ENCODE results near the gene UFSP2.

Gene UFSP2

DNA sequence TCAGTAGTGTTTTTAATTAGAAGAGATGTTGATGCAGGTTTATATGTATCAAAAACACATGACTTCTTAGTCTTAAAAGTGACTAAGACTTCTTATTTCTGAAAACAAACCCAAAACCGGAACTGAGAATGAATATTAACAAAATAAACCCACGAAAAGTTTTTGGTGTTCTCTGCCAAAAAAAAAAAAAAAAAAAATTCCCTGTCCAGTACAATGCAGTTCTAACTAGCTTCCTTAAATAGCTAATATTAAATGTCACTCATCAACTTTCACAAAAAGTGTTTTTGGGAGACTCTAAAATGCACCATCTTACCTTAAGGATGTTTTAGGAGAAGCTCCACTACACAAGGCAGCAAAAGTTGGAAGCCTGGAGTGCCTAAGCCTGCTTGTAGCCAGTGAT lies 27.1 kb downstream of the UFSP2 start:
- Histone ChIP-seq H3K9me3 (ENCODE audit: control insufficient read depth, low read length) (no peaks in the 10 kb centered on the region), H3K4me3 (ENCODE audit: extremely low read depth, insufficient read depth, low read length, poor library complexity, severe bottlenecking) (no peak overlapping the region), H3K4me1 (ENCODE audit: control insufficient read depth, insufficient read depth, low read length, poor library complexity, severe bottlenecking) (no peaks in the 10 kb centered on the region), H3K36me3 (ENCODE audit: control insufficient read depth, insufficient read depth, low read length) (peaks cover 20% of the 10 kb centered on the region), H3K27ac (ENCODE audit: low read depth, low read length, severe bottlenecking) (peak overlapping the region; percentile 5)
- WGBS, 2 experiments (ENCODE audit: insufficient coverage in 2 of 2) = 80 to 90% methylated on average over 1 to 2 of the region's 2 CpGs

DNA sequence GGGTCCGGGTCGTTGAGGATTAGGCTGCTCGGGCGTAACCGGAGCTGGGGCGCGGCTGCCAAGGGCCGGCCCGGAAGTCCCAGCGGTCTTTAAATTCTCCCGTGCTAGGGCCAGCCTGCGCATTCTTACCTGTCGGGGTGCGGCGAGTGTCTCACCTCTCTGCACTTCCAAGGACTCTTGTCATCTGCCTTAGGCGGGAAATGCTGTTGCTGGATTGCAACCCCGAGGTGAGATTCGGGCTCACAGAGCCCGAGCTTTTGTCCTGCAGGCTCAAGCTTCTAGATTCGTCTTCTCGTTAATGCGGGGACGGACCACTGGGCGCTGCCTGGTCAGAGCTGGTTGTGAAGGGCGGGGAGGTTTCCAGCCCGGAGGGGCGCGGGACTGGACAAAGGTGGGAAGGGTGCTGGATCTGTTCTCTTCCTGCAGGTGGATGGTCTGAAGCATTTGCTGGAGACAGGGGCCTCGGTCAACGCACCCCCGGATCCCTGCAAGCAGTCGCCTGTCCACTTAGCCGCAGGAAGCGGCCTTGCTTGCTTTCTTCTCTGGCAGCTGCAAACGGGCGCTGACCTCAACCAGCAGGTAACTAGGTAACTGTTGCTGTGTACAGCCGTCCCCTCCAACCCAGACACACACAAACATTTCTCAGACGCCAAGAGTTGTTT lies 28.9 kb downstream of the UFSP2 start, which contains the start of gene ANKRD37:
TSS of gene ANKRD37 (plus strand) at position 118 of the 662 bp plus-strand sequence. CDS start at position 201, 83 bp downstream.
- peak within 1 kb of the TSS; percentile 86 for H3K27ac ChIP-seq (ENCODE audit: low read depth, low read length, severe bottlenecking)
- no peaks in the 10 kb centered on the region for H3K9me3 ChIP-seq (ENCODE audit: control insufficient read depth, low read length)
- WGBS, 2 experiments (ENCODE audit: insufficient coverage in 2 of 2) = 3 to 8% methylated on average over 31 to 35 of the region's 38 CpGs

DNA sequence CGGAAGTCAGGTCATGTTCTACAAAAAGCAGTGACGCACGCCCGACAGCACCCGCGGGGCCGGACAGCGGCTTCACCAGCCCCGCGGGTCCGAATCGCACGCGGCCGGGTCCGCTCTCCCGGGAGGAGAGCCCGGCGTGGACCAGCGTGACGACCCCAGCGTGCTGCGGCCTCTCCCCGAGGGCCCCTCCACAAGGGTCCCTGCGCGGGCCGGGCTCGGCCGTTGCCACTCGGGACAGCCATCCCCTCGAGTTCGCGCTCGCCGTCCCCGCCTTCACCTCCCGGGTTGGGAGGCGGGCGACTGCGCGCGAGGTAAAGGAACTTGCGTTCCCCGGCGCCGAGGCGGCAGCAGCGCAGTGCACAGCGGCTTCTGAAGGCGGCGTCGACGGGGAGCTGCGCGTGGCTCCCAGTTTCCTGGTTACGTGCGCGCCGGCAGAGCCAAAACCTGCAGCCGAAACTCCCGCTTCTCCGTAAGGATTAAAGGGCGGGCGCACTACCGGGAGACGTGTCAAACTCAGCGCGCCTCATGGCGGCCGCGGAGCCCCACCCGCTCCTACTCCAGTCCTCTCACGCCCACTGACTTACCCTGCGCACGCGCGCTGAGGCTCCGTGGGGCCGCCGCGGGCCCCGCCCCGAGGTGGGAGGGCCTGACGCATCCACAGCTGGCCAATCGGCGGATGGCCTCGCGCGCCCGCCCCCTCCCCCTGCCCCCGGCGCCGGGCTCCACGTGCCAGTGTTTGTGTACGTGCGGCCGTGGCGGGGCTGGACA lies 29.6 kb downstream of the UFSP2 start:
- Histone ChIP-seq H3K9me3 (ENCODE audit: control insufficient read depth, low read length) (no peaks in the 10 kb centered on the region), H3K4me3 (ENCODE audit: extremely low read depth, insufficient read depth, low read length, poor library complexity, severe bottlenecking) (peak overlapping the region; percentile 67), H3K36me3 (ENCODE audit: control insufficient read depth, insufficient read depth, low read length) (peaks cover 10% of the 10 kb centered on the region), H3K27ac (ENCODE audit: low read depth, low read length, severe bottlenecking) (peak overlapping the region; percentile 86), H3K4me1 (ENCODE audit: control insufficient read depth, insufficient read depth, low read length, poor library complexity, severe bottlenecking) (no peaks in the 10 kb centered on the region)
- WGBS, 2 experiments (ENCODE audit: insufficient coverage in 2 of 2) = 1 to 2% methylated on average over 74 to 81 of the region's 98 CpGs

More for the DNA sequence above, 28.9 kb downstream of the UFSP2 start, which contains the start of gene ANKRD37:
- Histone ChIP-seq H3K36me3 (ENCODE audit: control insufficient read depth, insufficient read depth, low read length) (peaks cover 10% of the 10 kb centered on the region), H3K4me1 (ENCODE audit: control insufficient read depth, insufficient read depth, low read length, poor library complexity, severe bottlenecking) (no peaks in the 10 kb centered on the region), H3K4me3 (ENCODE audit: extremely low read depth, insufficient read depth, low read length, poor library complexity, severe bottlenecking) (peak within 1 kb of the TSS; percentile 67)

DNA sequence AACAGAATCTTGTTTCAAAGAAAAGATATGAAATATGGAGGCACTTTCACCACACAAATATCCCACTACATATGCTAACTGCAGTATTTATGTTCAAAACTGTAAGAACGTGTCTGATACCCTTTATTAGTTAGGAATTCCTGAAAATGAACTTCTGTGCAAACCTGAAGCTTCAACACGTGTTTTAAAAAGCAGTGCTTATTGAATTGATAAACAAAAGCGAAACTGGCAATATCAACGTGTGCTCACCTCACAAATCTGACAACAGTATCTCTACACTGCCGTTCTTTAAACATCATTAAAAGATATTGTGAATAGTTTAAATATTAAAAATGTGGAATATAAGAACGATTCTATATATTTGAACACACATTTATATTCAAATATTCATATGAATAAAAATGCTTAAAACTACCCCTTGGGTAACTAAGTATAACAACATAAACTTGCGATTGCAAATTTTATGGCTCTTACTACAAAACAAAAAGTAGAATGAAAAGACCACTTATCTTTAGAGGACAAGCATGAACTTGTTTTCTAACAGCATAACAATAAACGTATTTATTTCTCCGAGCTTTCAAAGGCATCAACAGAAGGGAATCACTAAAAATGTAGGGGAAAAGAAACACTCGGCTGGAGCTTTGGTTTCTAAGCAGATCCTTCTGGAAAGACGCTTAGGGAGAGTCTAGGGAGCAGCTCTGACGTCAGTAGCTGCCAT lies 30.4 kb downstream of the UFSP2 start, which contains the start of gene LRP2BP:
TSS of gene LRP2BP (minus strand) at position 687 of the 718 bp plus-strand sequence. CDS start 17,738 bp downstream, outside the sequence.
- H3K27ac ChIP-seq (ENCODE audit: low read depth, low read length, severe bottlenecking) = peak within 1 kb of the TSS; percentile 86
- WGBS, 2 experiments (ENCODE audit: insufficient coverage in 2 of 2) = 56 to 63% methylated on average over 7 to 8 of the region's 12 CpGs
- peak within 1 kb of the TSS; percentile 67 for H3K4me3 ChIP-seq (ENCODE audit: extremely low read depth, insufficient read depth, low read length, poor library complexity, severe bottlenecking)
- H3K36me3 ChIP-seq (ENCODE audit: control insufficient read depth, insufficient read depth, low read length) = peaks cover 4% of the 10 kb centered on the region
- H3K9me3 ChIP-seq (ENCODE audit: control insufficient read depth, low read length) = no peaks in the 10 kb centered on the region
- H3K4me1 ChIP-seq (ENCODE audit: control insufficient read depth, insufficient read depth, low read length, poor library complexity, severe bottlenecking) = no peaks in the 10 kb centered on the region

- H3K27ac ChIP-seq (ENCODE audit: low read depth, low read length, severe bottlenecking) = no peak overlapping the region
- H3K4me3 ChIP-seq (ENCODE audit: extremely low read depth, insufficient read depth, low read length, poor library complexity, severe bottlenecking) = no peak overlapping the region
- H3K4me1 ChIP-seq (ENCODE audit: control insufficient read depth, insufficient read depth, low read length, poor library complexity, severe bottlenecking) = no peaks in the 10 kb centered on the region
- WGBS, 2 experiments (ENCODE audit: insufficient coverage in 2 of 2) = 92% methylated on average over 8 of the region's 12 CpGs
- no peaks in the 10 kb centered on the region for H3K36me3 ChIP-seq (ENCODE audit: control insufficient read depth, insufficient read depth, low read length)
- no peaks in the 10 kb centered on the region for H3K9me3 ChIP-seq (ENCODE audit: control insufficient read depth, low read length)
These were observed 31.1 kb downstream of the UFSP2 start for GRCh38 chr4:185394568-185395237.

GRCh38 chr4:185392156-185392555 lies 33.6 kb downstream of the UFSP2 start:
- Histone ChIP-seq H3K36me3 (ENCODE audit: control insufficient read depth, insufficient read depth, low read length) (no peaks in the 10 kb centered on the region), H3K4me1 (ENCODE audit: control insufficient read depth, insufficient read depth, low read length, poor library complexity, severe bottlenecking) (no peaks in the 10 kb centered on the region), H3K9me3 (ENCODE audit: control insufficient read depth, low read length) (no peaks in the 10 kb centered on the region), H3K4me3 (ENCODE audit: extremely low read depth, insufficient read depth, low read length, poor library complexity, severe bottlenecking) (no peak overlapping the region), H3K27ac (ENCODE audit: low read depth, low read length, severe bottlenecking) (no peak overlapping the region)
- no CpG with 5 or more reads among the region's 1 CpG for WGBS, 2 experiments (ENCODE audit: insufficient coverage in 2 of 2)

DNA sequence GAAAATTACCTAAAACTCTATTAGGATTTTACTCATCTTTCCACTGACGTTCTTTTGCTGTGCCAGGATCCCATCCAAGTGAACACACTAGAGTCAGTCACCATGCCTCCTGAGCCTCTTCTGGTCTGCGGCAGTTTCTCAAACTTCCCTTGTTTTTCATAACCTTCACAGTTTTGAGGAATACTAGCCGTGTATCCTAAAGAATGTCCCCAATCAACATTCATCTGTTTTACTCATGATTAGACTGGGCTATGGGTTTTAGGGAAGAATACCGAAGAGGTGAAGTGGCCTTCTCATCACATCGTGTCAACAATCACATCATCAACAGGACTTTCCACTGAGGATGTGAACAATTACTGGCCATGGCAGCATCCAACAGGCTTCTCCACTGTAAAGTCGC lies 34.8 kb downstream of the UFSP2 start:
- H3K9me3 ChIP-seq (ENCODE audit: control insufficient read depth, low read length) = no peaks in the 10 kb centered on the region
- H3K4me3 ChIP-seq (ENCODE audit: extremely low read depth, insufficient read depth, low read length, poor library complexity, severe bottlenecking) = no peak overlapping the region
- no peaks in the 10 kb centered on the region for H3K4me1 ChIP-seq (ENCODE audit: control insufficient read depth, insufficient read depth, low read length, poor library complexity, severe bottlenecking)
- H3K27ac ChIP-seq (ENCODE audit: low read depth, low read length, severe bottlenecking) = no peak overlapping the region
- WGBS, 2 experiments (ENCODE audit: insufficient coverage in 2 of 2) = 88 to 94% methylated on average over 4 to 6 of the region's 6 CpGs
- no peaks in the 10 kb centered on the region for H3K36me3 ChIP-seq (ENCODE audit: control insufficient read depth, insufficient read depth, low read length)

GRCh38 chr4:185387957-185388356 lies 37.8 kb downstream of the UFSP2 start:
- H3K27ac ChIP-seq (ENCODE audit: low read depth, low read length, severe bottlenecking) = no peak overlapping the region
- H3K36me3 ChIP-seq (ENCODE audit: control insufficient read depth, insufficient read depth, low read length) = no peaks in the 10 kb centered on the region
- WGBS, 2 experiments (ENCODE audit: insufficient coverage in 2 of 2) = 93 to 99% methylated on average over 10 to 11 of the region's 12 CpGs
- H3K4me3 ChIP-seq (ENCODE audit: extremely low read depth, insufficient read depth, low read length, poor library complexity, severe bottlenecking) = no peak overlapping the region
- peaks cover 3% of the 10 kb centered on the region for H3K4me1 ChIP-seq (ENCODE audit: control insufficient read depth, insufficient read depth, low read length, poor library complexity, severe bottlenecking)
- no peaks in the 10 kb centered on the region for H3K9me3 ChIP-seq (ENCODE audit: control insufficient read depth, low read length)

- H3K4me3 ChIP-seq (ENCODE audit: extremely low read depth, insufficient read depth, low read length, poor library complexity, severe bottlenecking) = no peak overlapping the region
- H3K4me1 ChIP-seq (ENCODE audit: control insufficient read depth, insufficient read depth, low read length, poor library complexity, severe bottlenecking) = peaks cover 3% of the 10 kb centered on the region
- H3K9me3 ChIP-seq (ENCODE audit: control insufficient read depth, low read length) = no peaks in the 10 kb centered on the region
- H3K36me3 ChIP-seq (ENCODE audit: control insufficient read depth, insufficient read depth, low read length) = no peaks in the 10 kb centered on the region
- WGBS, 2 experiments (ENCODE audit: insufficient coverage in 2 of 2) = 84 to 90% methylated on average over 4 to 6 of the region's 10 CpGs
- peak overlapping the region; percentile 41 for H3K27ac ChIP-seq (ENCODE audit: low read depth, low read length, severe bottlenecking)
These were observed 40.8 kb downstream of the UFSP2 start for GRCh38 chr4:185384930-185385331.

DNA sequence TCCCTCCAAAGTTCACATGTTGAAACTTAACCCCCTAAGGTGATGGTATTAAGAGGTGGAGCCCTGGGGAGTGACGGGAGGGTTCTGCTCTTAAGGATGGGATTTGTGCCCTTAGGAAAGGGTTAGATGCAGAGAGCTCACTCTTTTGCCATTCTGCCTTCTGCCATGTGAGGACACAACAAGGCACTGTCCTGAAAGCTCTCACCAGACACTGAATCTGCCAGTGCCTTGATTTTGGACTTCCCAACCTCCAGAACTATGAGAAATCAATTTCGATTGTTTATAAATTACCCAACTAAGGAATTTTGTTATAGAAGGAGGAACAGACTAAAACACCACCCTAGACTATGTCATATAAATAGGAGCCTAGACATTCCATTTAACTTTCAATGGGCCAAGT lies 41.7 kb downstream of the UFSP2 start:
- Histone ChIP-seq H3K36me3 (ENCODE audit: control insufficient read depth, insufficient read depth, low read length) (no peaks in the 10 kb centered on the region), H3K9me3 (ENCODE audit: control insufficient read depth, low read length) (no peaks in the 10 kb centered on the region), H3K4me1 (ENCODE audit: control insufficient read depth, insufficient read depth, low read length, poor library complexity, severe bottlenecking) (peaks cover 3% of the 10 kb centered on the region), H3K27ac (ENCODE audit: low read depth, low read length, severe bottlenecking) (no peak overlapping the region), H3K4me3 (ENCODE audit: extremely low read depth, insufficient read depth, low read length, poor library complexity, severe bottlenecking) (no peak overlapping the region)
- WGBS, 2 experiments (ENCODE audit: insufficient coverage in 2 of 2) = 67 to 86% methylated on average over 1 of the region's 2 CpGs

All from mesodermal cell (in vitro differentiated cells).